Large intestine (tissue), 3 donors: Measurements from ENCODE around the gene FNBP1. TPM values are rescaled to one million over a fixed set of nuclear protein-coding genes. Genes with fewer than 3 reads are reported as not detected.

Source experiments
- DNase-seq, 2 donors: peaks; one replicate each; pipeline versions ENCODE4 v3.0.0 to v3.0.0-alpha.2; 2013
- H3K27ac ChIP-seq: one replicate; pipeline ENCODE4 v1.5.1; 2013; ENCODE audit warnings: low read length
- H3K27me3 ChIP-seq: 2 replicates; pipeline ENCODE4 v1.6.1; 2013; ENCODE audit warnings: low read length; ENCODE audit not compliant: control insufficient read depth, insufficient read depth
- H3K36me3 ChIP-seq: 2 replicates; pipeline ENCODE4 v1.6.1; 2013; ENCODE audit warnings: low read length; ENCODE audit not compliant: control insufficient read depth, insufficient read depth
- H3K4me1 ChIP-seq: one replicate; pipeline ENCODE4 v1.6.1; 2013; ENCODE audit warnings: low read length; ENCODE audit not compliant: control insufficient read depth, insufficient read depth
- H3K4me3 ChIP-seq: one replicate; pipeline ENCODE4 v1.5.1; 2013; ENCODE audit warnings: low read length
- H3K9me3 ChIP-seq: one replicate; pipeline ENCODE4 v1.6.1; 2013; ENCODE audit warnings: mild to moderate bottlenecking, low read depth, low read length, moderate library complexity; ENCODE audit not compliant: control insufficient read depth
- WGBS: methylation state at CpG from one replicate; pipeline ENCODE4 v1.1.5; 2013; ENCODE audit warnings: low lambda C conversion rate; ENCODE audit not compliant: insufficient coverage; 5-methylcytosine and 5-hydroxymethylcytosine counted together
- polyA plus RNA-seq: library from polyadenylated mRNA; unstranded; fragments of 120-200 nt; gene quantifications from one replicate; pipeline ENCODE4 v1.2.1, GENCODE V29; 2013

The FNBP1 gene
- polyA plus RNA-seq, 1 donor = 25.1 TPM

GRCh38 chr9:129919277-129919676, 123.7 kb downstream of the FNBP1 start:
- no peaks in the 10 kb centered on the region for H3K4me1 ChIP-seq
- no peak overlapping the region for H3K27ac ChIP-seq
- 82% methylated on average over 3 of the region's 3 CpGs for WGBS
- H3K4me3 ChIP-seq = no peak overlapping the region
- DNase-seq = no peak
- peaks cover 9% of the 10 kb centered on the region for H3K36me3 ChIP-seq
- H3K9me3 ChIP-seq = no peaks in the 10 kb centered on the region
- H3K27me3 ChIP-seq = no peaks in the 10 kb centered on the region

DNA sequence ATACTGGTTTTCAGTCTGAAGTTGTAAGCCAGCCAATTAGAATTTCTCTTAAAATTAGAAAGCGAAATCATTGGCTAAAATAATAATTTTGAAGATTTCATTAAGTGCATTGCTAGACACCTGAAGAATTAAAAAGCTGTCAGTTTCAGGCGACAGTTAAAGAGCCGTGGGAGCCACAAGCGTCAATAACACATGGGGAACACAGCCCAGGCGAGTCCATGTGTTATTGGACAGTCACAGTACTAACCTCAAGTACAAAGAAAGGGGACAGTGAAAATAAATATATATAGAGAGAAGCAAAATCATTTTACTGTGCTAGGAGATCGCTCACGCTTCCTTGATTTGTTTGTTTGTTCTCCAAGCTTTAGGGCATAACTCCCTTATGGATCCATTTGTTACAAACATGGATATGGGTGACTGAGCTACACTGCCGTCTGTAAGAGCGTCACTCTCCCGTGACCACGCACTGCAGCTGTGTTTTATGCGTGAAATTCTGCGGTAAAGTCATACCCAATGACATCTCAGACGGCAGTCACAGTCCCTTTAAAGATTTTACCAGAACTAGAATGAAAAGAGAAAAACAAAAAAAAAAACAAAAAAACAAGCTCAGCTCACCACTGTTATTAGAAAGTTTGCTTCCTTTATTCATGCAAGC, 124.6 kb downstream of the FNBP1 start:
- H3K9me3 ChIP-seq = no peaks in the 10 kb centered on the region
- no peak for DNase-seq
- peaks cover 7% of the 10 kb centered on the region for H3K36me3 ChIP-seq
- no peak overlapping the region for H3K4me3 ChIP-seq
- H3K27me3 ChIP-seq = no peaks in the 10 kb centered on the region
- H3K27ac ChIP-seq = no peak overlapping the region
- 94% methylated on average over 6 of the region's 14 CpGs for WGBS
- H3K4me1 ChIP-seq = no peaks in the 10 kb centered on the region

- Histone ChIP-seq H3K36me3 (peaks cover 4% of the 10 kb centered on the region), H3K27me3 (no peaks in the 10 kb centered on the region), H3K27ac (no peak overlapping the region), H3K9me3 (no peaks in the 10 kb centered on the region), H3K4me1 (no peaks in the 10 kb centered on the region), H3K4me3 (no peak overlapping the region)
- no peak for DNase-seq
- 100% methylated on average over 1 of the region's 7 CpGs for WGBS
Measured at GRCh38 chr9:129916707-129917106, 126.3 kb downstream of the FNBP1 start.

- WGBS = no CpG with 5 or more reads among the region's 5 CpGs
- no peak for DNase-seq
- Histone ChIP-seq H3K36me3 (peaks cover 6% of the 10 kb centered on the region), H3K27me3 (no peaks in the 10 kb centered on the region), H3K4me3 (no peak overlapping the region), H3K27ac (no peak overlapping the region), H3K4me1 (no peaks in the 10 kb centered on the region), H3K9me3 (no peaks in the 10 kb centered on the region)
Measured at GRCh38 chr9:129914051-129914450, 128.9 kb downstream of the FNBP1 start.

DNA sequence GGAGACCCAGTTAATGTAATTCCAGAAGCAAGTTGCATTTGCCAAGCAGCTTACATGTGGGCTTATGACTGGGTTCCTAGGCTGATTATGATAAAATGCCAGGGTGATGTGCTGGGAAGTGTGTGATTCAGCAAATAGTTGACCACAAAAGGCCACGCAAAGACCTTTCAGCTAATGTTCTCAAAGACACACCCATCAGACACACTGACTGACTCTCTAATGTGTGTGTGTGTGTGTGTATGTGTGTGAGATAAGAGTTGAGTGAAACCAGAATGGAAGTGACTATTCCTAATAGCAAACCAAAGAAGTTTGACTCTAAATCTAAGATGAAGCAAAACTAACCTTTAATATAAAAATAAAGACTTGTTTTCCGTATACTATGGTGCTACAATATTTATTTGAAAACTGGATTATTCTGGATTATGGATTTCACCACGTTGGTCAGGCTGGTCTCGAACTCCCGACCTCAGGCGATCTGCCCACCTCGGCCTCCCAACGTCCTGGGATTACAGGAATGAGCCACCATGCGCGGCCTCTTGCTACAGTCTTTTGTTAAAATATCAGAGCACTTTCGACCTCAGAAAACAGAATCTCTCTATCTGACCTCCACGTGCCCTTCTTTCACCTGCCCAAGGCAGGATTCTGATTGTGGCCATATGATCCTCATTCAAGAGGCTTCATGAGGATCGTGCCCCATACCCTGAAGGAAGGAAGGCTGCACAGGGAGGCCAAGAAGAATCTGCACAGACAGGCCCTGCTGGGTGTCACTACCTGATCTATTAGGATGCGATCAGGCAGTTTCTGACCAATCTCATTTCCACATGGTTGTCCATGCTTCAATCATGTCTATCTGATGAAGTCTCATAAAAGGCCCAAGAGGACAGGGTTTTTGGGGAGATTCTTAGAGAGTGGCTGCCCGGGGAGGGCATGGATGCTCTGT, 132.1 kb downstream of the FNBP1 start:
- Histone ChIP-seq H3K4me1 (no peaks in the 10 kb centered on the region), H3K36me3 (peaks cover 5% of the 10 kb centered on the region), H3K9me3 (no peaks in the 10 kb centered on the region), H3K27ac (no peak overlapping the region), H3K4me3 (no peak overlapping the region), H3K27me3 (no peaks in the 10 kb centered on the region)
- WGBS = 100% methylated on average over 1 of the region's 15 CpGs
- DNase-seq = no peak

GRCh38 chr9:129909851-129910250, 133.1 kb downstream of the FNBP1 start:
- no peaks in the 10 kb centered on the region for H3K4me1 ChIP-seq
- no peaks in the 10 kb centered on the region for H3K27me3 ChIP-seq
- 100% methylated on average over 2 of the region's 9 CpGs for WGBS
- DNase-seq = no peak
- H3K27ac ChIP-seq = no peak overlapping the region
- H3K4me3 ChIP-seq = no peak overlapping the region
- no peaks in the 10 kb centered on the region for H3K9me3 ChIP-seq
- peaks cover 5% of the 10 kb centered on the region for H3K36me3 ChIP-seq

GRCh38 chr9:129908906-129909305, 134.1 kb downstream of the FNBP1 start:
- DNase-seq = no peak
- Histone ChIP-seq H3K4me1 (no peaks in the 10 kb centered on the region), H3K4me3 (no peak overlapping the region), H3K27me3 (no peaks in the 10 kb centered on the region), H3K9me3 (no peaks in the 10 kb centered on the region), H3K27ac (no peak overlapping the region), H3K36me3 (peaks cover 5% of the 10 kb centered on the region)
- 20% methylated on average over 1 of the region's 4 CpGs for WGBS

DNA sequence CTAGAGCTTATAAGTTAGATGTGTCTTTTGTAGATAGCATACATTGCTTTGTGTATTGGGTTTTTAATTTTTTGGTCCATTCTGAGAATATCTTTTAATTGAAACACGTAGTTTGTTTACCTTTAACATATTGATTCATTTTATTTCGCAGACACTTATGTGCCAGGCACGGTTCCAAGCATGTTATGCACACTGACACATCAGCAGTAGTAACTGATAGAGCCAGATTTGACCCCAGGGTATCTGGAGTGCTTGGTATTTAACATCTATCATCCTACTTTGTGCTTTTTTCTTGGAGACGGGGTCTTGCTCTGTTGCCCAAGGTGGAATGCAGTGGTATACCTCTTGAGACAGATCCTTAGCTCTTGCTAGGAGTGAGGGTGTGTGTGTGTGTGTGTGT, 135.8 kb downstream of the FNBP1 start:
- Histone ChIP-seq H3K9me3 (no peaks in the 10 kb centered on the region), H3K4me1 (no peaks in the 10 kb centered on the region), H3K4me3 (no peak overlapping the region), H3K27ac (no peak overlapping the region), H3K27me3 (no peaks in the 10 kb centered on the region), H3K36me3 (peaks cover 10% of the 10 kb centered on the region)
- DNase-seq = no peak
- 100% methylated on average over 2 of the region's 4 CpGs for WGBS

- Histone ChIP-seq H3K4me3 (no peak overlapping the region), H3K4me1 (no peaks in the 10 kb centered on the region), H3K27me3 (no peaks in the 10 kb centered on the region), H3K27ac (no peak overlapping the region), H3K36me3 (peaks cover 13% of the 10 kb centered on the region), H3K9me3 (no peaks in the 10 kb centered on the region)
- DNase-seq = no peak
- WGBS = no CpG with 5 or more reads among the region's 4 CpGs
Measured at GRCh38 chr9:129906298-129906697, 136.7 kb downstream of the FNBP1 start.

GRCh38 chr9:129904734-129905133, 138.3 kb downstream of the FNBP1 start:
- no peak for DNase-seq
- H3K4me3 ChIP-seq = no peak overlapping the region
- no peaks in the 10 kb centered on the region for H3K27me3 ChIP-seq
- no peaks in the 10 kb centered on the region for H3K9me3 ChIP-seq
- no peak overlapping the region for H3K27ac ChIP-seq
- no peaks in the 10 kb centered on the region for H3K4me1 ChIP-seq
- peaks cover 22% of the 10 kb centered on the region for H3K36me3 ChIP-seq
- 60% methylated on average over 1 of the region's 4 CpGs for WGBS
